ENCODE measurements around the gene CUL3. TPM values are rescaled to one million over a fixed set of nuclear protein-coding genes. Genes with fewer than 3 reads are reported as not detected.
A peak's percentile ranks its signal among the peaks of the same experiment; 100 is the strongest.

Gene CUL3
- total RNA-seq, 1 experiment from 2014 or later, result 114 TPM

GRCh38 chr2:224584785-224585210, 365 bp downstream of the CUL3 start:
- peaks cover 32% of the 10 kb centered on the region for H3K79me2 ChIP-seq (ENCODE audit: insufficient read depth, low read length)
- no peaks in the 10 kb centered on the region for H3K9me3 Mint-ChIP-seq
- peaks cover 35 to 39% of the 10 kb centered on the region in 2 experiments for H3K4me1 Mint-ChIP-seq
- TF ChIP-seq CTCF (conservative IDR thresholded peaks at IDR 0.05), result no peak
- peak overlapping the region; percentile 85 for H3K18ac ChIP-seq (ENCODE audit: insufficient read length, low read depth, low read length)
- H4K91ac ChIP-seq (ENCODE audit: insufficient read length, low read depth, low read length), result no peak overlapping the region
- H3K36me3 Mint-ChIP-seq (ENCODE audit: insufficient read depth in 1 of 3, low read depth in 3 of 3), result peaks cover 6 to 15% (median 9%) of the 10 kb centered on the region in 3 experiments; a peak in 6 of 7 replicates
- no peak overlapping the region for H3T11ph ChIP-seq (ENCODE audit: low read length)
- no peak overlapping the region for H3K4ac ChIP-seq (ENCODE audit: low read depth, low read length)
- H2BK15ac ChIP-seq (ENCODE audit: low read depth, low read length), result no peak overlapping the region
- H3K4me2 ChIP-seq (ENCODE audit: insufficient read depth, insufficient read length, low read length), result peak overlapping the region; percentile 80
- no peaks in the 10 kb centered on the region for H4K20me1 ChIP-seq (ENCODE audit: control insufficient read depth, insufficient read depth, insufficient read length)
- peak overlapping the region; percentile 78 to 86 for H3K4me3 Mint-ChIP-seq
- H4K5ac ChIP-seq (ENCODE audit: insufficient read length, low read depth, low read length), result no peak overlapping the region
- no peak overlapping the region; a peak in 3 of 7 replicates for H3K27ac Mint-ChIP-seq
- peak overlapping the region; percentile 82 for H3K9ac ChIP-seq (ENCODE audit: extremely low read depth, insufficient read length, low read length)
- no peak overlapping the region for H3K23ac ChIP-seq (ENCODE audit: insufficient read length, low read depth, low read length)
- DNase-seq, result peak; percentile 38
- peaks cover 5% of the 10 kb centered on the region for H3K23me2 ChIP-seq (ENCODE audit: insufficient read length, low read depth, low read length, poor library complexity, severe bottlenecking)
- H3K56ac ChIP-seq (ENCODE audit: insufficient read length, low read depth, low read length), result no peak overlapping the region
- no peaks in the 10 kb centered on the region for H3K9me3 ChIP-seq (ENCODE audit: control insufficient read depth, low read depth, low read length)
- H3K27me3 ChIP-seq (ENCODE audit: insufficient read depth, low read length), result no peaks in the 10 kb centered on the region
- WGBS (ENCODE audit: extremely low coverage, insufficient read length, low lambda C conversion rate), result no CpG with 5 or more reads among the region's 62 CpGs
- peaks cover 4% of the 10 kb centered on the region; the same call in 1 of the 2 replicates for H3K4me1 ChIP-seq (ENCODE audit: insufficient read depth, low read length)
- H3K27me3 Mint-ChIP-seq (ENCODE audit: low read depth), result no peaks in the 10 kb centered on the region
- no peak overlapping the region for H4K8ac ChIP-seq (replicated peaks; ENCODE audit: insufficient read length, low read depth, low read length)
- H2BK5ac ChIP-seq (ENCODE audit: insufficient read length, low read length), result no peak overlapping the region
- peak overlapping the region; percentile 91 for H3K14ac ChIP-seq (ENCODE audit: insufficient read depth, low read length)
- H2BK20ac ChIP-seq (ENCODE audit: low read depth, low read length, poor library complexity, severe bottlenecking), result no peak overlapping the region
- H3K27ac ChIP-seq (ENCODE audit: insufficient read length, low read depth, low read length), result no peak overlapping the region
- H3K79me1 ChIP-seq (ENCODE audit: insufficient read depth, low read depth, low read length, poor library complexity, severe bottlenecking), result peaks cover 2% of the 10 kb centered on the region
- no peak overlapping the region for H2BK12ac ChIP-seq (ENCODE audit: insufficient read length, low read depth, low read length)
- no peak overlapping the region for H2AFZ ChIP-seq (ENCODE audit: low read length)
- H2BK120ac ChIP-seq (ENCODE audit: low read depth, low read length, poor library complexity, severe bottlenecking), result no peak overlapping the region
- H2AK5ac ChIP-seq (ENCODE audit: insufficient read length, low read length), result no peak overlapping the region

Measured in H9 (cell line).